Natural killer cell (primary cell): ENCODE data around the gene RSAD2. TPM values are rescaled to one million over a fixed set of nuclear protein-coding genes. Genes with fewer than 3 reads are reported as not detected.

Source experiments
- ATAC-seq, 3 donors: fragments of 150-1000 bp in 2 of 3; fragments of 200-7000 bp in 1 of 3; cut with Tn5 transposase; 1 replicate in 1 of 3; 2 replicates in 2 of 3; pipeline ENCODE4 v1.10.0; 2021; ENCODE audit warnings: mild to moderate bottlenecking in 2 of 3, moderate library complexity in 2 of 3
- DNase-seq, 2 donors: peaks; one replicate each; pipeline versions ENCODE4 v3.0.0 to v3.0.0-alpha.2; 2013 to 2021; ENCODE audit warnings: mixed read lengths in 1 of 2
- H3K27ac ChIP-seq: one replicate; pipeline ENCODE4 v1.5.1; 2013; ENCODE audit warnings: mild to moderate bottlenecking, low read length
- H3K27me3 ChIP-seq: one replicate; pipeline ENCODE4 v1.6.1; 2013; ENCODE audit warnings: low read length; ENCODE audit not compliant: control insufficient read depth, insufficient read depth
- H3K36me3 ChIP-seq: one replicate; pipeline ENCODE4 v1.6.1; 2013; ENCODE audit warnings: low read length; ENCODE audit not compliant: control insufficient read depth, insufficient read depth
- H3K4me1 ChIP-seq: one replicate; pipeline ENCODE4 v1.6.1; 2013; ENCODE audit warnings: low read length; ENCODE audit not compliant: control insufficient read depth, insufficient read depth
- H3K4me3 ChIP-seq: one replicate; pipeline ENCODE4 v1.5.1; 2013; ENCODE audit warnings: low read length
- H3K9me3 ChIP-seq: one replicate; pipeline ENCODE4 v1.6.1; 2013; ENCODE audit warnings: low read length; ENCODE audit not compliant: control insufficient read depth, insufficient read depth
- H3K27ac Mint-ChIP-seq, 2 donors: one replicate each; pipeline ENCODE4 v1.8.0; 2022; ENCODE audit warnings: mild to moderate bottlenecking in 2 of 2, mixed read lengths in 2 of 2, moderate library complexity in 1 of 2
- H3K27me3 Mint-ChIP-seq, 2 donors: one replicate each; pipeline ENCODE4 v1.8.0; 2022; ENCODE audit warnings: low read depth in 2 of 2, mixed read lengths in 2 of 2
- H3K36me3 Mint-ChIP-seq: one replicate; pipeline ENCODE4 v1.8.0; 2022; ENCODE audit warnings: mixed read lengths
- H3K4me1 Mint-ChIP-seq, 2 donors: one replicate each; pipeline ENCODE4 v1.8.0; 2022; ENCODE audit warnings: mixed read lengths in 2 of 2
- H3K4me3 Mint-ChIP-seq: one replicate; pipeline ENCODE4 v1.8.0; 2022; ENCODE audit warnings: mild to moderate bottlenecking, moderate library complexity, mixed read lengths
- H3K9me3 Mint-ChIP-seq, 2 donors: one replicate each; pipeline ENCODE4 v1.8.0; 2022; ENCODE audit warnings: mixed read lengths in 2 of 2
- WGBS: methylation state at CpG from one replicate; pipeline ENCODE4 v1.1.7; 2013; ENCODE audit warnings: missing lambda C conversion rate; ENCODE audit not compliant: insufficient coverage; 5-methylcytosine and 5-hydroxymethylcytosine counted together
- intact Hi-C: fragments of 100-400 bp; cut with micrococcal nuclease; formaldehyde crosslinking; loops from one replicate; pipeline ENCODE4 v1.14.2; 2022
- total RNA-seq, 4 donors: library from RNA; stranded (reverse); fragments of 120-200 nt in 1 of 4; gene quantifications; one replicate each; pipeline versions ENCODE4 v1.2.3 to v1.2.4, GENCODE V29; 2013 to 2022
- TF ChIP-seq, protein P1 (sequence below): fragments of 200-600 bp; IDR thresholded peaks from one replicate; pipeline ENCODE4 v1.8.0; 2022; ENCODE audit warnings: antibody characterized with exemption

The RSAD2 gene
- total RNA-seq, 3 donors from 2014 or later (not counting 1 experiment from before 2014, with no cell fraction given) = 7.9 to 12.0 (median 9.4) TPM

DNA sequence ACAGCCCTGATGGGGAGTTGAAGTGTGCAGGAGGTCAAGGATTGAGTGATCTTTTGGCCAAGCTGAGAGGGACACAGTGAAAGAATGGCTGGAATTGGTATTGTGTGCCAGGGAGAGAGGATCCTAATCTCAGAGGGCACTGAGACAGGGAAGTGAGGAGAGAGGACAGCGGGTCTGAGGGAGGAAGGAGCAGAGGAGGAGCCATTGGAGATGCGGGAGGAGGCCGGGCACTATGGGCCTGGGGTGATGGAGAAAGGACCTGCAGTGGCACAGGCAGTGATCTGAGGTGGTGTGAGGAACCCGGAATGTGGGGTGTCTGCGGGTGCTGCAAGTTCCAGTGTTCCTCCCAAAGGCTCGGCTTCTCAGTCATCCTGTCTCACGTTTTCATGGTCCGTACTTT, 66.4 kb downstream of the RSAD2 start:
- WGBS = 92% methylated on average over 8 of the region's 8 CpGs
- Histone ChIP-seq H3K27me3 (no peaks in the 10 kb centered on the region), H3K27ac (no peak overlapping the region), H3K36me3 (peaks cover 17% of the 10 kb centered on the region), H3K4me1 (peaks cover 10% of the 10 kb centered on the region), H3K4me3 (no peak overlapping the region), H3K9me3 (no peaks in the 10 kb centered on the region)
- DNase-seq (no peak), ATAC-seq (no peak)
- TF ChIP-seq, protein P1, sequence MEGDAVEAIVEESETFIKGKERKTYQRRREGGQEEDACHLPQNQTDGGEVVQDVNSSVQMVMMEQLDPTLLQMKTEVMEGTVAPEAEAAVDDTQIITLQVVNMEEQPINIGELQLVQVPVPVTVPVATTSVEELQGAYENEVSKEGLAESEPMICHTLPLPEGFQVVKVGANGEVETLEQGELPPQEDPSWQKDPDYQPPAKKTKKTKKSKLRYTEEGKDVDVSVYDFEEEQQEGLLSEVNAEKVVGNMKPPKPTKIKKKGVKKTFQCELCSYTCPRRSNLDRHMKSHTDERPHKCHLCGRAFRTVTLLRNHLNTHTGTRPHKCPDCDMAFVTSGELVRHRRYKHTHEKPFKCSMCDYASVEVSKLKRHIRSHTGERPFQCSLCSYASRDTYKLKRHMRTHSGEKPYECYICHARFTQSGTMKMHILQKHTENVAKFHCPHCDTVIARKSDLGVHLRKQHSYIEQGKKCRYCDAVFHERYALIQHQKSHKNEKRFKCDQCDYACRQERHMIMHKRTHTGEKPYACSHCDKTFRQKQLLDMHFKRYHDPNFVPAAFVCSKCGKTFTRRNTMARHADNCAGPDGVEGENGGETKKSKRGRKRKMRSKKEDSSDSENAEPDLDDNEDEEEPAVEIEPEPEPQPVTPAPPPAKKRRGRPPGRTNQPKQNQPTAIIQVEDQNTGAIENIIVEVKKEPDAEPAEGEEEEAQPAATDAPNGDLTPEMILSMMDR = no peak
- H3K9me3 Mint-ChIP-seq = no peaks in the 10 kb centered on the region
- intact Hi-C loops = no loop called here
- H3K36me3 Mint-ChIP-seq = peaks cover 14% of the 10 kb centered on the region
- H3K27me3 Mint-ChIP-seq = no peaks in the 10 kb centered on the region
- H3K4me3 Mint-ChIP-seq = no peak overlapping the region
- H3K4me1 Mint-ChIP-seq = peaks cover 41 to 58% of the 10 kb centered on the region in 2 donors
- H3K27ac Mint-ChIP-seq = no peak overlapping the region

DNA sequence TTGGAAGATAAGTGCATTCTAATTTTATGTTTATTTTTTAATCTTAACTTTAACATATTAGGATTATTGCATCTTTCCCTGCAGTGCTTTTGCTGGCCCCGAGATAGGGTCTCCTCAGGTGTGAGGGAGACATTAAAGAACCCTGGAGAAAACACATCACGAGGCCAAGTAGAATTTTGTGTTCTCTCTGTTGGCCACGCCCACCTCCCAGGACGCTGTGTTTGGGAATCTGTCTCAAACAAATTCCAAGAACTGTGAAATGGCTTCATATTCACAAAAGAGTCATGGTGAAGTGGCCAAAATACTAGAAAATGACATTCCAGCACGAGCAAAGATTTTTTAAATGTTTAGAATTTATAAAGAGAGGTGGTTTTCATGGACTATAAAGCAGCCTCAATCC, 67.0 kb downstream of the RSAD2 start:
- H3K4me3 ChIP-seq = no peak overlapping the region
- Mint-ChIP-seq H3K4me1 (peaks cover 37 to 55% of the 10 kb centered on the region in 2 donors), H3K4me3 (no peak overlapping the region), H3K27me3 (no peaks in the 10 kb centered on the region), H3K9me3 (no peaks in the 10 kb centered on the region), H3K36me3 (peaks cover 14% of the 10 kb centered on the region), H3K27ac (no peak overlapping the region)
- TF ChIP-seq, protein P1 = no peak
- intact Hi-C loops = no loop called here
- H3K4me1 ChIP-seq = peaks cover 10% of the 10 kb centered on the region
- peaks cover 17% of the 10 kb centered on the region for H3K36me3 ChIP-seq
- H3K9me3 ChIP-seq = no peaks in the 10 kb centered on the region
- ATAC-seq (no peak), DNase-seq (no peak)
- H3K27me3 ChIP-seq = no peaks in the 10 kb centered on the region
- H3K27ac ChIP-seq = no peak overlapping the region
- 97% methylated on average over 5 of the region's 5 CpGs for WGBS

DNA sequence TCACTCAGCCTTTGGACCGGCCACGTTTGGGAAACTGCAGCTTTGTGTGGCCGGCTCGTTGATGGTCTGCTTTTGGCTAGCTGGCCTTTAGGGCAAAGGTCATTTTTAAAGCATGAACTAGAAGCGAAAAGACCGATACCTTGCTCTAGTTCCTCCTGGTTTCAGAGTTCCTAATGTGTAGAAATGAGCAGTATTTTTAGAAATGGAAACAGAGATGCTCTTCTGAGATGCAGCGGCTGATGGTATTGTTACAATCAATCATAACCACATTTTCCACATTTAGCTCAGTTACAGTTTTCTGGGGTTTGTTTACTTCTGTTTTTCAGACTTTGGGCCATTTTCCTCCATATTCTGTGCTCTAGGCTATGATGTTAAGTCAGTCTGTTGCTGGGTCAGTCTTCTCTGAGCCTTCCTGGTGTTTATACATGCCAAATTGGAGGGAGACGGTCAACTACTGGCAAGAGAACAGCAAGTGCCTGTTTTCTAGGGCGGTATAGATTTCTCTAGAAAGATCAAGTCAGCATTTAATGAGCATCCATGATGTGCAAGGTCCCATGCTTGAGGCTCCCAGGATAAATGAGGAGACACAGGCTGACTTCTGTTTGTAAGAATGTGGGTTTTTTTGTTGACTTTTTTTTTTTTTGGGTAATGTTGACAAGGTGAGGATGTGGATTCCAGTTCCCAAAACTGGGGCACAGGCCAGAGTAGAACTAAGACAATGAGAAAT, 67.7 kb downstream of the RSAD2 start:
- Mint-ChIP-seq H3K4me1 (peaks cover 37 to 59% of the 10 kb centered on the region in 2 donors), H3K9me3 (no peaks in the 10 kb centered on the region), H3K27me3 (no peaks in the 10 kb centered on the region), H3K36me3 (peaks cover 14% of the 10 kb centered on the region), H3K4me3 (no peak overlapping the region), H3K27ac (peak overlapping the region in 1 of 2 donors; percentile 72)
- peaks cover 10% of the 10 kb centered on the region for H3K4me1 ChIP-seq
- intact Hi-C loops = no loop called here
- H3K36me3 ChIP-seq = peaks cover 17% of the 10 kb centered on the region
- whole genome bisulfite sequencing = 74% methylated on average over 9 of the region's 9 CpGs
- TF ChIP-seq, protein P1 = no peak
- H3K9me3 ChIP-seq = no peaks in the 10 kb centered on the region
- no peaks in the 10 kb centered on the region for H3K27me3 ChIP-seq
- H3K4me3 ChIP-seq = no peak overlapping the region
- DNase-seq = no peak
- no peak for ATAC-seq
- no peak overlapping the region for H3K27ac ChIP-seq

DNA sequence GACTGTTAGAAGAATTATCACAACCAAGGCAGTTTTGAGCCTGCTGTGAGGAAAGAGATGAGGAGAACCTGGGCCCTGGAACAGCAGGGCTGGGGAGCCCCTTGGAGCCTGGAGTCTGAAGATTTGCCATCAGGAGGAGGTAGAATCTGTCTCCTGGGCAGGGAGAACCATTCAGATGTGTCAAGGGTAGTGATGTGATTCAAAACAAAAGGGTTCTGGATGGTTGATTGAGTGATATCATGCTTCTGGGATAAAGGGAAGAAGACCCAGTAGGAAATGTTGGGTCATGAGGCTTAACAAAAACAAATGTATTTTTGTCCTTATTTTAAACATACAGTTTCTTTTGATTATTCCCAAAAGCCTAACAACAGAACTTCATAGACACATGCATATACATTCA, 68.2 kb downstream of the RSAD2 start:
- Mint-ChIP-seq H3K9me3 (no peaks in the 10 kb centered on the region), H3K27me3 (no peaks in the 10 kb centered on the region), H3K27ac (peak overlapping the region in 1 of 2 donors; percentile 72), H3K4me3 (no peak overlapping the region), H3K4me1 (peaks cover 37 to 58% of the 10 kb centered on the region in 2 donors), H3K36me3 (peaks cover 14% of the 10 kb centered on the region)
- ATAC-seq (no peak), DNase-seq (no peak)
- peaks cover 10% of the 10 kb centered on the region for H3K4me1 ChIP-seq
- H3K4me3 ChIP-seq = no peak overlapping the region
- H3K9me3 ChIP-seq = no peaks in the 10 kb centered on the region
- peaks cover 17% of the 10 kb centered on the region for H3K36me3 ChIP-seq
- intact Hi-C loops = no loop called here
- H3K27me3 ChIP-seq = no peaks in the 10 kb centered on the region
- H3K27ac ChIP-seq = no peak overlapping the region
- TF ChIP-seq, protein P1 = no peak
